IMR-90 (cell line): ENCODE measurements around the gene FAM240A. TPM values are rescaled to one million over a fixed set of nuclear protein-coding genes. Genes with fewer than 3 reads are reported as not detected.

Experiments used
- ATAC-seq: fragments of 200-7000 bp; cut with Tn5 transposase; 2 replicates; pipeline ENCODE4 v1.9.1; 2020; ENCODE audit warnings: low read depth, mild to moderate bottlenecking, moderate library complexity
- BruUV-seq: library from RNA; stranded (reverse); fragments of 400-500 nt; replicated peaks from 2 replicates; lab custom pipeline; 2021; lab: Mats Ljungman, UMichigan
- CTCF ChIA-PET: fragments of 300-600 bp; formaldehyde crosslinking; extraction: SDS; loops from one replicate; lab custom pipeline; 2021; ENCODE audit warnings: antibody characterized with exemption; lab: Yijun Ruan, JAX
- POLR2A ChIA-PET: fragments of 300-600 bp; sonication (Branson Sonifier 250); formaldehyde crosslinking; loops from one replicate; lab custom pipeline; 2022; ENCODE audit warnings: antibody characterized with exemption; ENCODE audit not compliant: unreplicated experiment; lab: Charles Lee
- DNase-seq: peaks from one replicate; pipeline ENCODE4 v3.0.0; 2013
- H2AFZ ChIP-seq: replicated peaks from 2 replicates; pipeline ENCODE3; 2013; ENCODE audit warnings: low read length, mild to moderate bottlenecking; ENCODE audit not compliant: poor library complexity
- H2AK5ac ChIP-seq: 2 replicates; pipeline ENCODE4 v1.6.1; 2013; ENCODE audit warnings: low read depth, low read length, inconsistent platforms
- H2AK9ac ChIP-seq: replicated peaks from 2 replicates; pipeline ENCODE3; 2013; ENCODE audit warnings: mild to moderate bottlenecking, low read depth, low read length, moderate library complexity; ENCODE audit not compliant: poor library complexity
- H2BK120ac ChIP-seq: 2 replicates; pipeline ENCODE4 v1.6.1; 2013; ENCODE audit warnings: low read depth, low read length, inconsistent platforms
- H2BK15ac ChIP-seq: 3 replicates; pipeline ENCODE4 v1.6.1; 2013; ENCODE audit warnings: low read depth, low read length, inconsistent platforms
- H2BK20ac ChIP-seq: 2 replicates; pipeline ENCODE4 v1.6.1; 2013; ENCODE audit warnings: low read depth, mild to moderate bottlenecking, inconsistent platforms, low read length, moderate library complexity
- H2BK5ac ChIP-seq: 2 replicates; pipeline ENCODE4 v1.6.1; 2013; ENCODE audit warnings: mild to moderate bottlenecking, low read depth, low read length, inconsistent platforms; ENCODE audit not compliant: poor library complexity, severe bottlenecking
- H3K14ac ChIP-seq: replicated peaks from 2 replicates; pipeline ENCODE4 v1.6.1; 2013; ENCODE audit warnings: low read depth, low read length, inconsistent platforms
- H3K18ac ChIP-seq: 2 replicates; pipeline ENCODE4 v1.6.1; 2013; ENCODE audit warnings: low read depth, low read length, control low read depth
- H3K23ac ChIP-seq: 2 replicates; pipeline ENCODE4 v1.6.1; 2013; ENCODE audit warnings: low read depth, low read length, inconsistent platforms
- H3K27ac ChIP-seq: 2 replicates; pipeline ENCODE4 v1.5.1; 2013; ENCODE audit warnings: mild to moderate bottlenecking, control low read depth, low read length; ENCODE audit not compliant: insufficient read depth
- H3K27me3 ChIP-seq: 2 replicates; pipeline ENCODE4 v1.6.1; 2013; ENCODE audit warnings: low read length; ENCODE audit not compliant: control insufficient read depth, insufficient read depth
- H3K36me3 ChIP-seq: 2 replicates; pipeline ENCODE4 v1.6.1; 2013; ENCODE audit warnings: low read length, mixed read lengths; ENCODE audit not compliant: control insufficient read depth, insufficient read depth
- H3K4ac ChIP-seq: 2 replicates; pipeline ENCODE4 v1.6.1; 2013; ENCODE audit warnings: low read depth, low read length, inconsistent platforms
- H3K4me1 ChIP-seq: 2 replicates; pipeline ENCODE4 v1.6.1; 2013; ENCODE audit warnings: low read length, mixed read lengths; ENCODE audit not compliant: control insufficient read depth, insufficient read depth
- H3K4me2 ChIP-seq: 2 replicates; pipeline ENCODE4 v1.6.1; 2013; ENCODE audit warnings: low read depth, mild to moderate bottlenecking, control low read depth, low read length, moderate library complexity
- H3K4me3 ChIP-seq: 2 replicates; pipeline ENCODE4 v1.5.1; 2013; ENCODE audit warnings: low read depth, mild to moderate bottlenecking, control low read depth, low read length, moderate library complexity; ENCODE audit not compliant: insufficient read depth
- H3K56ac ChIP-seq: 2 replicates; pipeline ENCODE4 v1.6.1; 2013; ENCODE audit warnings: low read length, inconsistent platforms; ENCODE audit not compliant: insufficient read depth; ENCODE audit errors: extremely low read depth
- H3K79me1 ChIP-seq, 2 experiments: 2 replicates each; pipeline ENCODE4 v1.6.1; 2013; ENCODE audit warnings: low read length in 2 of 2, inconsistent platforms in 1 of 2, low read depth in 1 of 2
- H3K9ac ChIP-seq: 2 replicates; pipeline ENCODE4 v1.6.1; 2013; ENCODE audit warnings: low read depth, low read length, control low read depth
- H3K9me1 ChIP-seq: 2 replicates; pipeline ENCODE4 v1.6.1; 2013; ENCODE audit warnings: low read length, inconsistent platforms; ENCODE audit not compliant: insufficient read depth
- H3K9me3 ChIP-seq: 2 replicates; pipeline ENCODE4 v1.6.1; 2013; ENCODE audit warnings: low read length; ENCODE audit not compliant: control insufficient read depth, insufficient read depth
- H4K20me1 ChIP-seq: 2 replicates; pipeline ENCODE4 v1.6.1; 2013; ENCODE audit warnings: low read length, inconsistent platforms; ENCODE audit not compliant: insufficient read depth
- H4K5ac ChIP-seq: 2 replicates; pipeline ENCODE4 v1.6.1; 2013; ENCODE audit warnings: mild to moderate bottlenecking, low read depth, low read length, control low read depth
- H4K8ac ChIP-seq, 2 experiments: 2 replicates each; pipeline ENCODE4 v1.6.1; 2013; ENCODE audit warnings: low read depth in 2 of 2, low read length in 2 of 2, control low read depth in 1 of 2, inconsistent platforms in 1 of 2
- H4K91ac ChIP-seq: 2 replicates; pipeline ENCODE4 v1.6.1; 2013; ENCODE audit warnings: low read depth, low read length, inconsistent platforms; ENCODE audit not compliant: insufficient read depth
- BHLHE40 ChIP-seq: fragments of 150-350 bp; IDR thresholded peaks from 2 replicates; pipeline ENCODE4 v1.6.1; 2016; ENCODE audit warnings: mild to moderate bottlenecking, low read depth, low read length
- CEBPB ChIP-seq: IDR thresholded peaks from 2 replicates; pipeline ENCODE4 v1.6.1; 2012; ENCODE audit warnings: low read depth, low read length, improper control_type of control experiment
- CHD1 ChIP-seq: IDR thresholded peaks from 2 replicates; pipeline ENCODE4 v1.6.1; 2012; ENCODE audit warnings: low read depth, low read length, improper control_type of control experiment
- ELK1 ChIP-seq: fragments of 150-350 bp; IDR thresholded peaks from 2 replicates; pipeline ENCODE4 v1.6.1; 2016; ENCODE audit warnings: low read depth, mild to moderate bottlenecking, low read length, moderate library complexity, borderline replicate concordance
- MXI1 ChIP-seq: IDR thresholded peaks from 2 replicates; pipeline ENCODE4 v1.6.1; 2012; ENCODE audit warnings: low read depth, mild to moderate bottlenecking, low read length, moderate library complexity, borderline replicate concordance
- USF2 ChIP-seq: fragments of 150-350 bp; IDR thresholded peaks from 2 replicates; pipeline ENCODE4 v1.6.1; 2017; ENCODE audit warnings: mild to moderate bottlenecking, antibody characterized with exemption, low read length, low read depth
- WGBS, 2 experiments: methylation state at CpG; one replicate each; pipeline versions ENCODE4 v1.1.5 to v1.1.7; 2013; ENCODE audit warnings: missing lambda C conversion rate in 2 of 2; ENCODE audit not compliant: insufficient read length in 1 of 2; ENCODE audit errors: extremely low coverage in 2 of 2; 5-methylcytosine and 5-hydroxymethylcytosine counted together
- dilution Hi-C: fragments of 300-500 bp; cut with HindIII; formaldehyde crosslinking; loops from one replicate; pipeline ENCODE4 v1.14.3; 2018; ENCODE audit warnings: low sequenced_read_pairs; ENCODE audit not compliant: unreplicated experiment
- in situ Hi-C: fragments of 300-500 bp; cut with MboI; formaldehyde crosslinking; loops from 3 replicates; pipeline ENCODE4 v1.14.3; 2019; ENCODE audit warnings: low sequenced_read_pairs, inconsistent platforms, mixed read lengths
- intact Hi-C: fragments of 100-400 bp; cut with micrococcal nuclease; formaldehyde crosslinking; loops from 2 replicates; pipeline ENCODE4 v1.10.0; 2022
- polyA plus RNA-seq, 3 experiments: library from polyadenylated mRNA; depleted of rRNA; stranded (reverse); fragments of >200 nt; gene quantifications; 2 replicates each; pipeline ENCODE4 v1.2.3, GENCODE V29; 2012; ENCODE audit warnings: low replicate concordance in 1 of 3
- total RNA-seq: library from RNA; depleted of rRNA; stranded (reverse); fragments of >200 nt; gene quantifications from 2 replicates; pipeline ENCODE4 v1.2.3, GENCODE V29; 2012

FAM240A gene
- total and polyA plus RNA-seq, 2 of the 4 experiments (the other 2 are of a cell fraction) = not detected

- BruUV-seq = no TSS peak
- H3K36me3 ChIP-seq = no peaks in the 10 kb centered on the region
- H3K9me1 ChIP-seq = no peaks in the 10 kb centered on the region; the same call in 1 of the 2 replicates
- ATAC-seq (peak; percentile 62; the same call in 1 of the 2 replicates), DNase-seq (no peak)
- no peak overlapping the region for H3K4ac ChIP-seq
- H4K20me1 ChIP-seq = no peaks in the 10 kb centered on the region
- no peak overlapping the region for H3K56ac ChIP-seq
- no peak overlapping the region for H2AK9ac ChIP-seq
- no peak overlapping the region for H4K8ac ChIP-seq
- 88% methylated on average over 1 of the region's 8 CpGs; no CpG with 5 or more reads in 1 of the 2 experiments for WGBS, 2 experiments
- no peak for TF ChIP-seq MXI1
- no peak for TF ChIP-seq BHLHE40
- no peak for TF ChIP-seq ELK1
- TF ChIP-seq CHD1 = no peak
- no peak for TF ChIP-seq USF2
- TF ChIP-seq CEBPB = no peak
- H2BK120ac ChIP-seq = no peak overlapping the region
- no peaks in the 10 kb centered on the region for H3K9me3 ChIP-seq
- CTCF ChIA-PET = interaction anchor here (0.9 kb wide), 1 partner anchor 10 kb away, joined by 4 read pairs; no protein-coding TSS in a partner anchor
- no peak overlapping the region for H2BK5ac ChIP-seq
- H3K18ac ChIP-seq = no peak overlapping the region
- H3K4me1 ChIP-seq = peaks cover 2% of the 10 kb centered on the region; the same call in 1 of the 2 replicates
- no peak overlapping the region for H4K91ac ChIP-seq
- no peak overlapping the region for H3K4me2 ChIP-seq
- H4K5ac ChIP-seq = no peak overlapping the region
- H3K23ac ChIP-seq = no peak overlapping the region
- H2AK5ac ChIP-seq = no peak overlapping the region
- H2AFZ ChIP-seq = no peak overlapping the region
- H3K9ac ChIP-seq = no peak overlapping the region
- POLR2A ChIA-PET = interaction anchor here (0.5 kb wide), 1 partner anchor 262 kb away, joined by 3 read pairs; no protein-coding TSS in a partner anchor
- H3K79me1 ChIP-seq = no peaks in the 10 kb centered on the region
- H3K14ac ChIP-seq = no peak overlapping the region
- intact Hi-C loops (no loop called here), dilution Hi-C loops (no loop called here), in situ Hi-C loops (no loop called here)
- H3K27me3 ChIP-seq = peaks cover 30% of the 10 kb centered on the region
- H3K4me3 ChIP-seq = no peak overlapping the region
- no peak overlapping the region for H2BK15ac ChIP-seq
- H2BK20ac ChIP-seq = no peak overlapping the region
- no peak overlapping the region for H3K27ac ChIP-seq
Observed at GRCh38 chr3:46619845-46620778, 7.8 kb downstream of the FAM240A start.
